SU-DHL-6 (cell line): Measurements from ENCODE around the gene SLX9.

Experiments used
- CTCF ChIP-seq: fragments of 200-600 bp; sonication (generic); IDR thresholded peaks from one replicate; pipeline ENCODE4 v1.5.1; 2017; ENCODE audit warnings: antibody characterized with exemption, mild to moderate bottlenecking, low read length, moderate library complexity; ENCODE audit not compliant: insufficient read depth, poor library complexity, severe bottlenecking
- EZH2phosphoT487 ChIP-seq: fragments of 200-600 bp; sonication (generic), shearing (Covaris generic); conservative IDR thresholded peaks from 2 replicates; pipeline ENCODE4 v1.6.1; 2018; ENCODE audit warnings: mild to moderate bottlenecking, antibody characterized with exemption, low read length, moderate library complexity, mixed read lengths

DNA sequence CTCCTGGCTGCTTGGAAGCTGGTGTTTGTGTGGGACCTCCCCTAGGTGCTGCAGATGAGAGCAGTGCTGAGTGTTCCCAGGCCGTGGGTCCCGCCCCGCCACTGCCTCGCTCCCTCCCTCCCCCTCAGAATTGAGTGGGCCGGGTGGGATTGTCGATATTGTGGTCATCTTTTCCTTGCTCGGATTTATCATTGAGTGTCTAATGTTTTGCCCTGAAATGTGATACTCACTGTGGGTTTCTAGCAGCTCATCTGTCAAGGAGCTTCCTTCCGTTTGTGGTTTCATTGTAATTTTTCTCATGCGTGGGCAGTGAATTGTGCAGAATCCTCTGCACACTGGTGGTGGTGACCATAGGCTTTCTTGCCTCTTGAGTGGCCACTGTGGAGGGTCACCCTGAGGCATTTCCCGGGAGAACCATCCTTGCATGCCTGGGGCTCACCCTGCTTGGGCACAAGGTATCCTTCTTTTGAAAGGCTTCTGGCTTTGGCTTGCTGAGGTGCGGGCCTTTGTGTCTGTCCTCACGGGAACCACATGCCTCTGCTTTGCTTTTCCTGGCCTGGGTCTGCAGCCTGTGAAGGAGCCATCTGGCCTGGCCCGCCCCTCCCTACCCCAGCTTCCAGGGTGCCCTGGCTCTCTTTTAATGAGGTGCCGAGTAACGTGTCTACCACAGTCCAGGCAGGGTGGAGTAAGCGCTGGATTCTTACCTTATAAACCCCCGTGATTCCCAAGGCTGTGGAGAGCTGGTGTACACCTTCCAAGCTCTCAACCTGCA, 25.6 kb downstream of the SLX9 start:
- TF ChIP-seq CTCF: no peak
- no peak for TF ChIP-seq EZH2phosphoT487
